DMS53 treated with DMSO at 0.1 percent for 48 hours (cell line): ENCODE data around the gene FBH1.
"Not testable (repeated sequence)": the region's sequence is repeated elsewhere in the genome, so short reads cannot be mapped to it uniquely, and the experiment has no call there.

ENCODE experiments used
- DNase-seq: peaks from one replicate; lab custom pipeline; 2025; ENCODE audit not compliant: unreplicated experiment; lab: John Stamatoyannopoulos, UW

The FBH1 gene

DNA sequence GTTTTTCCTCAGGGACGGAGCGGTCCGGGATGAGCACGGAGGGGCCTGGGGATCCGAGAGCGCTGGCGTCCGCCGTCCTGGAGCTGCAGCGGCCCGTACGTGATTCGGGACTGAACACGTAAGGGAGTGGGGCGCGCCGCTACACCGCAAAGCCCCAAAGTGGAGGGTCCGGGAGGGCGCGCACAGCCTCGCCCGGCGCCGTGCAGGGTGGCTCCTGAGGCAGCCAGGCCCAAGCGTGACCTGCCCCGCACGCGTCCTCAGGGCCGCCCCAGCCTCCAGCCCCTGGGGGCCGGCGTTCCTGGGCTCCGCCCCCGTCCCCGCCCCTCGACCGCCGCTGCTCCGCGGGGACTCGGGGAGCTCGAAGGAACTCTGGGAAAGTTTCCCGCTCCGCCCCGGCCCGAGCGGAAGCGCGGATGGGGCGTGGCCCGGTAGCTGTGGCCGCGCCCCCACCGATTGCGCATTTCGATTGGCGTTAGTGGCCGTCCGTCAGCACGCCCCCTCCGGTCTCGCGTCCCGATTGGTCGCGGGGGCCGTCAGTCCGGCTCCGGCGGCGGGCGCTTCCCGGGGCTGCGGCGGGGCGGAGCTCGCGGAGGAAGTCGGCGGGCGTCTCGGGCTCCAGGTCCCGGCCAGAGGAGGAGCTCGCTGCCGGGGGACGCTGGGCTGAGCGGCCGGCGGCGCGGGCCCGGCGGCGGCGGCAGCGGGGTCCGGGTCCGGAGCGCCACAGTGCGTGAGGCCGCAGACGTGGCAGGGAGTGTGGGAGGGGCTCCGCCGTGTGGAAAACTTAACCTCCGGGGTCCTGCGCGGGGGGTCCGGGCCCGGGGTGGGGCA is at the start of gene FBH1, which contains the start of gene ANKRD16:
TSS of gene FBH1 (plus strand) at position 620 of the 828 bp plus-strand sequence. CDS start at position 723, 103 bp downstream.
TSS of gene ANKRD16 (minus strand) at position 270 of the 828 bp plus-strand sequence. CDS start 539 bp downstream, outside the sequence.
- peak; percentile 97 for DNase-seq

DNA sequence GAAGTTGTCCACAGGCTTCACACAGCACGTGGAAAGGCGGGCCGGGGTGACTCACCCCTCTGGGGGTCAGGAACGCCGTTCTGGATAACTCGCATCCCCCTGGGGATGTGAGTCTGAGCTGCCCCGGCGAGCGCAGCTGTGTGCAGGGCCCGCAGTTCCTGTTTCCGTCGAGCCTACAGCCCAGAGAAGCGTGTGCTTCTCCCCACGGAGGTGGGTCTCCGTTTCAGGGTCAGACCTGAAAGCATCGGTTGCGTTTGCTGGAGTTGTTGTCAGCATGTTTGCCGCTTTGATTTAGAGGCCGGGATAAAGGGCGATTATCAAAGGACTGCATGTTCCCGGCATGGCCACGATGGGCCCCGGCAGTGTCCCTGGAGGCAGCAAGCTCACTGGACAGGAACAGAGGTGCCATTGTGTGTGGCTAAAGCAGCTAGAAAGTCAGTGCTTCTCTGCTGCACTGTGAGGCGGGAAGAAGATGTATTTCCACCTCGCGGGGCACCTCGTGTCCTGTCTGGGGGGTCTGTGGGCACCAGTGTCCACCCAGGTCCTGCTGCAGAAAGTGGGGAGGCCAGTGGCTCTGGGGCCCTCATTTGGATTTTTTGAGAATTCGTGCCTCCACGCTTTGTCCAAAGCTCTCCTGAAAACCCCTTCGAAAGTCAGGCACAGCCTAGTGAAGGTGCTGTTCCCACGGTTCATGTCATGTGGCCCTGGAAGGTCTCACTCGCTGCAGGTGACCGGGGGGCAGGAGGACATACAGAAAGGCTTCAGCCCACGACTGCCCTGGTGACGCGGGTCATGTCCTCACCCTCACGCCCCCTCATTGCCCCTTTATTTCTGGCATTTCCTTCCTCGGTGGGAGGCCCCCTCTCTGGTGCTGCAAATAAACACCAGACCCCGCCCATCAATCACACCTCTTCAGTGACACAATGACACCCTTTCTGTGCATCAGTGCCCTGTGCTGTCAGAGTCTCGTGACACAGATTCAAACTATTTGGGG is 49.4 kb upstream of the FBH1 start:
- DNase-seq, result peak; percentile 11

DNA sequence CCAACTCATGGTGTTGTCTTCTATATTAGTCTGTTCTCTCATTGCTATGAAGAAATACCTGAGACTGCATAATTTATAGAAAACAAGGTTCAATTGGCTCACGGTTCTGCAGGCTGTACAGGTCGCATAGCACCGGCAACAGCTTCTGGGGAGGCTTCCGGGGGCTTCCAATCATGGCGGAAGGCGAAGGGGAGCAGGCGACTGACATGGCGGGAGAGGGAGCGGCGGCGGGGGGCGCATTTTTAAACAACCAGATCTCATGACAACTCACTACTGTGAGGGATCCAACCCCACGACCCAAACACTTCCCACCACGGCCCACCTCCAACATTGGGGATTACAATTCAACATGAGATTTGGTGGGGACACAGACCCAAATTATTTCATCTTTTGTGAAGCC is 48.1 kb upstream of the FBH1 start:
- no peak for DNase-seq

DNA sequence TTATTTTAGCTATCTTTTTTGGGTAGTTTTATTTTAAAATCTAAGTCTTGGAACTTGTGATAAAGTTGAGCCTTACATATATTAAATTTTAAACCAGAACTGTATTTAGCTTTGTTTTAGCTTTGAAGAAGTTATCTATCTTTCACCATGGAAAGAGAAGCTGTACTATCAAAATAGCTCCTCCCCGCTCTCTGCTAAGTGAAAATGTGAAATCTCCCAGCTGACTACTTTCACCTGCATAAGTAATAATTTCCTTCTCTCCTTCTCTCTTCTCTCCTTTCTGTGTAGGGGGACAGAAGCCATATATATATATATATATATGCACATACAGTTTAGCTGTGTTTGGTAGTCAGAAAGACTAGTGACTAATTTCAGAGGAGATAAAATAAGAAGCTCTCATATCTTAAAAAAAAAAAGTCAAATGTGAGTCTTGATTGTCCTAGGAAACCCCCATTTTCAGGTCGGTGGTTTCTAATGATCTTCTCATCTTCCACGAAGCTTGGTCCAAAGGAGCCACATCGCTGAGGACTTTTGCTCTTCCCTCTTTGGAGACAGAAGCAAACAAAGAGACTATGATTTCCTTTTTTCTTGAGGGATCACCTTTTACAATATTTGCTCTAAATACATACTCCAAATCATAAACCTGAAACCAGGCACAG is 46.2 kb upstream of the FBH1 start:
- no peak for DNase-seq

DNA sequence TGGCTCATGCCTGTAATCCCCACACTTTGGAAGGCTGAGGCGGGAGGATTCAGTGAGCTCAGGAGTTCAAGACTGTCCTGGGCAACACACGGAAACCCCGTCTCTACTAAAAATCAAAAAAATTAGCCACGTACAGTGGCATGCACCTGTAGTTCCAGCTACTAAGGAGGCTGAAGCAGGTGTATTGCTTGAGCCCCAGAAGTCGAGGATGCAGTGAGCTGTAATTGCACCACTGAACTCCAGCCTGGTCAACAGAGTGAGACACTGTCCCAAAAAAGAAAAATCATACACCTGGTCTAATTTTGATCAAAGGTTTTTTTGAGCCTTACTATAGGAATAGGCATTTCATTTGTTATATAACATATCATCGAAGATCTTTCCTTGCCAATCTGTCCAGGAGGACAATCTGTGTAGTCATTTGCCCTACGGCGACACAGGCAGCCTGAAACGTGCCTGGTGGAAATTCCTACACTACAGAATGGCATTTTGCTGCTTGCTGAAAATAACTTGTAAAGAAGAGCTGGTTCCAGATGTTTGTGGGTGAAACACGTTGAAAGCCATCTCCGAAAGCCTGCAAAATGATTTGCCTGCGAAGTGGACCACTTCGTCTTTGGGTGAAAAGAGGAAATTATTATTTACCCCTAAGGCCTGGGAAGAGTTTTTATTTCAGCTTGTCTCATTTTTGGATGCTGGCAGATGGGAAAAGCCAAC is 45.5 kb upstream of the FBH1 start:
- no peak for DNase-seq

DNA sequence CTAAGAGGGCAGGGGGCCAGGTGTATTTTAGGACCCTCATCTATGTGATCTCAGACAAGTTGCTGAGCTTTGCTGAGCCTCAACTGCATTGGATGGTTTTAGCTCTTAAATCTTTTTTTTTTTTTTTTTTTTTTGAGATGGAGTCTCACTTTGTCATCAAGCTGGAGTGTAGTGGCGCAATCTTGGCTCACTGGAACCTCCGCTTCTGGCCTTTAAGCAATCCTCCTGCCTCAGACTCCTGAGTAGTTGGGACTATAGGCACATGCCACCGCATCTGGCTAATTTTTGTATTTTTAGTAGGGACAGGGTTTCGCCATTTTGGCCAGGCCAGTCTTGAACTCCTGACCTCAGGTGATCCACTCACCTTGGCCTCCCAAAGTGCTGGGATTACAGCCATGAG is 43.4 kb upstream of the FBH1 start:
- not testable (repeated sequence) for DNase-seq

DNA sequence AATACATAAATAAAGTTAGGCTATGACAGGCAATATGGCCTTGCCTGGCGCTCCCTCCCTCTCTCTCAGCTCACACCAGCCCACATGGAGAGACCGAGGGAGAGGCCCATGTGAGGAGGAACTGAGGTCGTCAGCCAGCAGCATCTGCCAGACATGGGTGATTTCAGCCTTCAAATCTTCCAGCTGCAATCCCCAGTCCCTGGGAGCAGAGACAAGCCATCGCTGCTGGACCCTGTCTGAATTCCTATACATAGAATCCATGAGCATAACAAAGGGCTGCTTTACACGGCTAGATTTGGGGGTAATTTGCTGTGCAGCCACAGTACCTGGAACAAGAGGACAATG is 35.9 kb upstream of the FBH1 start:
- no peak for DNase-seq

DNA sequence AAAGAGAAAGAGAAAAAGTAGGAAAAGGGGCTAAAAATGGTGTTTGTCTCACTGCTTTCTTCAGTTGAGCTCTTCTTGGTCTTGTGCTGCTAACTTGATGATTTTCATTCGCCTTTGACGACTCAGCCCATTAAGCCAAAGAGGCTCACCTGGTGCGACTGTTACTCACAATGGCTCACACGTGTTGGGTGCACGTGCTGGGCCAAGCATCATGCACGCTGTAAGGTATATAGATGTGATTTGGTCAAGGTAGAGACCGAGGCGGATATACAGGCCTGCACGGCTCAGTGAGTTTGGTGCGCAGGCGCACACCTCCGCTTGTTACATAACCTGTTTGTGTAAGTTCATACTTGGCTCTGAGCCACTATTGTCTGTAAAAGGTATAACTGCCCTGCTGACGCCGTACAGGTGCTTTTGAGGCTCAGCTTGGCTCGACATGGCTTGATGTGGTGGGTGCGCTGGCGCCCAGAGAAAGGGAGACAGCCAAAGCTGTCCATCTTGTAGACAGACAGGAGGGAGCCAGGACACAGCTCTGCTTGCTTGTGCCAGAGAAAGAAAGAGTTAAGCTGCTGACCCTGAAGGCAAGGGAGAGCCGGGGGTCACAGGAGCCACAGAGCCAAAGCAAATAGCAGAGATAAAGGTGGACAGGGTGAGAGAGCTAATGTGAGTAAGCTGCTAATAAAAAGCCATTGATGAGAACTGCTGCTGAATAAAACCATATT is 33.9 kb upstream of the FBH1 start:
- no peak for DNase-seq

DNA sequence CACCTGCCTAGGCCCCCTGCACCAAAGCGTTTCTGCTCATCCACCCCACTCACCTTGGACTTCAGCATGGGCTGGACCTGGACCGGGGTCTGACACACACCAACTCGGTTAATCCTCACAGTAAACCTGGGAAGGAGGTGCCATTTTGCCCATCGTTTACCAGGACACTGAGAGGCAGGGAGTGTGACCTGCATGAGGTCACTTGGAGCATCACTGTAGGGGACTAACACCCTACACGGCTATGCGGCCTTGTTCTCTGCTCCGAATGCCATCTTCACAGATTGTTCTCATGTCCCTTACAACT is 33.4 kb upstream of the FBH1 start:
- no peak for DNase-seq

DNA sequence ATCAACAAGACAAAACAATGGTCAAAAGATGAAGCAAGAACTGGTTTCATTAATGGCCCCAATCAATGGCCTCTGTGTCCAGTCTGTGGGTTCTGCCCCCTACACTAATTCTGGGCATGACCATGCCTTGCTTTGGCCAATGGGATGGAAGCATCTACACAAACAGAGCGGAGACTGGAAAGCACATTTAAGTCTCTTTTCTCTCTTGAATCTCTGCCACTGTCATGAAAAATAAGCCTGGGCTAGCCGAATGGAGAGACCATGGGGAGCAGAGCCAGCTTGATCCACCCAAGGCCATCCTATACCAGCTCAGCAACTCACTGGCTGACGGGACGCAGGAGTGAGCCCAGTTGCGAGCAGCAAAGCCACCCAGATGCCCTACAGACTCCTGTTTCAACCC is 31.2 kb upstream of the FBH1 start:
- no peak for DNase-seq

DNA sequence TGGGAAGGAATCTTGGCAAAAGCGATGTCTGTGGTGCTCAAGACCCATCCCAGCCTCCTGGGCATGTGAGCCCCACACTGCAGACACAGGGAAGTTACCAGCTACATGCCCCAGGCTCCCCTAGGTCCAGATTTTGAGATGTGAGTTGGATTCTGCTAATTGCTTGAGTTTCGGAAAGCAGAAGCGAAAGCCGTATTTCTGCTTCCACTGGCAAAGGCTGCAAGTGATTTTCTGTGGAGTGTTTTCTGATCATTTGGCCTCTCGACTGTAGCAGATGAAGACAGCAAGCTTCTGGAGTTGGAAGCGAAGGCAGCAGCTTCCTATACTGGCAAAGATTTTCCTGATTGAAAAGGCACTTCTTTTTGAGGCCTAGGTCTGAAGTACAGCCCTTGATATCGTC is 30.0 kb upstream of the FBH1 start:
- no peak for DNase-seq

DNA sequence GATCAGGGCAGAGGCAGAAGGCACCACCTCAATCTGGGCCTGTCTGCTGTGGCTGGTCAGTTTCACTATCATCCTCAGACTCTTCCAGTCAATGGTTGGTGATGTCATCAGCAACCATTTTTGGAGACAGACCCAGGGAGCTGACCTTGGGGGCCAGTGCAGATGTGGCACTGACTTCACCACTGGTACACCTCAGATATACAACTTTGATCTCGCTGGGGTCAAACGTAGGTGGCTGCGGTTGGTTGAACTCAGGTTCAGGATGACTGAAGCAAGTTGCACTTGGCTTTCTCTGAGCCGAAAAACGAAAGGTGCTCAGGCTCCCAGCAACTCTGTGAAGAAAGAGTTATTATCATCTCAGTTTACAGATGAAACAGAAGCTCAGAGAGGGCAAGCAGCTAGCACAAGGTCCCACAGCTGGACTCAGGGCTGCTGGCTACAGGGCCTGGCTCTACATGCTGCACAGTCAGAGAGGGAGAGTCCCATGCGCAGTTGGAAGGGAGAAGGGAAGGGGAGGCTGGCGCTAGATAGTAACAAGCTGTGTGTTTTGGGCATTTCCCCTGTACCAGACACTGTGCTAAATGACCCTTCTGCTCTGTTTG is 27.6 kb upstream of the FBH1 start:
- DNase-seq, result no peak

DNA sequence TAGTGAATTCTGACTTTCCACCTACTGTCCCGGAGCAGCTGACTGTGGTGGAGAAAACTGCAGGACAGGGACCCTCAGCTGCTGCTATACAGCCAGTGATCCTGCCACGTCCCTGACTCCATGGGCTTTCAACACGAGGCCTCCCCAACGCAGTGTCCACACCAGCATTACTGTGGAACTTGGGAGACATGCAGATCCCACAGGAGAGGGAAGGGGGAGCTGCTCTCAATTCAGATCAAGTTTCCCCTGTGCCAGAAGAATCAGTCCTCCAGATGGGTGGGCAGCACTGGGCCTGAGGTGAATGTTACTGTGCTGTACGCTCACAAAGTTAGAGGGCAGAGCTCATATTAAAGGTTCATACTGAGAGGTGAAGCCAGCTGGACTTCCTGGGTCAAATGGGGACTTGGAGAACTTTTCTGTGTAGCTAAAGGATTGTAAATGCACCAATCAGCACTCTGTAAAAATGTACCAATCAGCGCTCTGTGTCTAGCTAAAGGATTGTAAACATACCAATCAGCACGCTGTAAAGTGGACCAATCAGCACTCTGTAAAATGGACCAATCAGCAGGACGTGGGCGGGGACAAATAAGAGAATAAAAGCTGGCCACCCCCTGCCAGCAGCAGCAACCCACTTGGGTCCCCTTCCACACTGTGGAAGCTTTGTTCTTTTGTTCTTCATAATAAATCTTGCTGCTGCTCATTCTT is 26.9 kb upstream of the FBH1 start:
- not testable (repeated sequence) for DNase-seq

DNA sequence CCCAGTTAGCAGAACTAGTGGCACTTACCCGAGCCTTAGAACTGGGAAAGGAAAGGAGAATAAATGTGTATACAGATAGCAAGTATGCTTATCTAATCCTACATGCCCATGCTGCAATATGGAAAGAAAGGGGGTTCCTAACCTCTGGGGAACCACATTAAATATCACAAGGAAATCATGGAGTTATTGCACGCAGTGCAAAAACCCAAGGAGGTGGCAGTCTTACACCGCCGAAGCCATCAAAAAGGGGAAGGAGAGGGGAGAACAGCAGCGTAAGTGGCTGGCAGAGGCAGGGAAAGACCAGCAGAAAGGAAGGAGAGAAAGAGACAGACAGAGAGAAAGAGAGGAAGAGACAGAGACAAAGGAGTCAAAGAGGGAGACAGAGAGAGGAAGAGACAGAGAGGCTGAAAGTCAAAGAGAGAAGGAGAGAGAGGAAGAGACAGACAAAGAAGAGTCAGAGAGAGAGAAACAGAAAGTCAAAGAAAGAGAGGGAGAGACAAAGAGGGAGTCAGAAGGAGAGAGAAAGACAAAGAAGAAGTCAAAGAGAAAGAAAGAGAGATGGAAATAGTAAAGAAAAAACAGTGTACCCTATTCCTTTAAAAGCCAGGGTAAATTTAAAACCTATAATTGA is 23.5 kb upstream of the FBH1 start:
- not testable (repeated sequence) for DNase-seq

DNA sequence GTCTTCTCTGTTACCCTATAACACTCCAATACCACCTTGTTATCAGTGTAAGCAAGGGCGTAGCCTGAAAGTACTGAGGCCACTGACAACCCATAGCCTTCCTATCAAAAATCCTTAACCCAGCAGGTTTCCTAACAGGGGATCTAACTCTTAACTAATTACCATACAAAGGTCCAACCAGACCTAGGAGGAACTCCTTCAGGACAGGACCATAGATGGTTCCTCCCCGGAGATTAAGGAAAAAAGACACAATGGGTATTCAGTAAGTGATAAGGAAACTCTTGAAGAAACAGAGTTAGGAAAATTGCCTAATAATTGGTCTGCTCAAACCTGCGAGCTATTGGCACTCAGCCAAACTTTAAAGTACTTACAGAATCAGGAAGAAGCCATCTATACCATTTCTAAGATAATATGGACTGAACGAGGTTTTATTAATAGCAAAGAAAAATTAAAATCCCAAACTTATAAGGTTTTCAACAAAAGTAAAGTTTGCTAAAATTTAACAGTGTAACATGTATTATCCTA is 22.9 kb upstream of the FBH1 start:
- DNase-seq, result not testable (repeated sequence)

DNA sequence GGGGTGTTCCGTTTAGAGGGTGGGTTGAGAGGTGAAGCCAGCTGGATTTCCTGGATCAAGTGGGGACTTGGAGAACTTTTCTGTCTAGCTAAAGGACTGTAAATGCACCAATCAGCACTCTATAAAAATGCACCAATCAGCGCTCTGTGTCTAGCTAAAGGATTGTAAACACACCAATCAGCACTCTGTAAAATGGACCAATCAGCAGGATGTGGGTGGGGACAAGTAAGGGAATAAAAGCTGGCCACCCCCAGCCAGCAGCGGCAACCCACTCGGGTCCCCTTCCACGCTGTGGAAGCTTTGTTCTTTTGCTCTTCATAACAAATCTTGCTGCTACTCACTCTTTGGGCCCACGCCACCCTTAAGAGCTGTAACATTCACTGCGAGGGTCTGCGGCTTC is 21.7 kb upstream of the FBH1 start:
- DNase-seq, result not testable (repeated sequence)

DNA sequence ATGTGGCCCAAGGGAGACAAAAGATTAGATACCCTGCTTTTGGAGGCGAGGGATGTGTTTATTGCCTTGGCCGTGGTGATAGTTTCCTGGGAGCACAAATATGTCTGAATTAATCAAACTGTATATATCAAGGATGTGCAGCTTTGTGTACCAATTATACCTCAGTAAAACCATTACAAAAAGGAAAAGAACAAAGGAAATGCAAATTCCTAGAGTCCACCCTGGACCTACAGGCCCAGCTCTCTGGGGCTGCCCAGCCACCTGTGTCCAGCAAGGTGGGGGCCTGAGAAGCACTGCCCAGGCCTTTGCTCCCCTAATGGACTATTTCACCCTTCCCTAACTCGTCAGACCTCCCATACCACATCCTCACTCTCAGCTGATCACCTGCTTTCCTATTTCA is 20.9 kb upstream of the FBH1 start:
- no peak for DNase-seq

DNA sequence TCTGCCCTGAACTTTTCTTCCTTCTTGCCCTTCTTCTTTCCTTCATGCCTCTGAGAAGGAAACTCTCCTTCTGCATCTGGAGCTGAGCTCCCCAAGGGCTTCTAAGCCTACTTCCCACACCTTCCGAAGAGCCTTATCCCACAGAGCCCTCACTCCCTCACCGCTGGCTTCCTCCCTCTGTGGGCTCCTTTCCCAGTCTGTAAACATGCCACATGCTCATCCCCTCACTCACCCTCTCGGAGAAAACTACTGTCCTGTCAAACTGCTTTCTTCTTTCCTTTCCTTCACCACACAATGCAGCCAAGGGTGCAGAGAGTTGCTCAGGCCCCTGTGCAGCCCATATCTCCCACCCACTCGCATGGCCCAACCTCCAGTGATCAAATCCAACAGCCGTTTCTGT is 18.4 kb upstream of the FBH1 start:
- DNase-seq, result no peak
